Stimulated activated CD4-positive, alpha-beta T cell treated with anti-CD3 and anti-CD28 coated beads, Interleukin-4, amount 100 ng/mL, for 48 hours (primary cell): ENCODE results near the gene PHRF1.

Source experiments
- DNase-seq, 2 donors: peaks; one replicate each; pipeline ENCODE4 v3.0.0-alpha.2; 2020; ENCODE audit warnings: low read depth in 2 of 2

The PHRF1 gene

GRCh38 chr11:537622-538430 is 38.4 kb upstream of the PHRF1 start:
- DNase-seq, result no peak

- DNase-seq, result no peak
Measured at GRCh38 chr11:538431-539051, 37.7 kb upstream of the PHRF1 start.

- no peak for DNase-seq
Measured at GRCh38 chr11:539971-540481, 36.2 kb upstream of the PHRF1 start.

- no peak for DNase-seq
Measured at GRCh38 chr11:540583-541432, 35.5 kb upstream of the PHRF1 start.

- no peak for DNase-seq
Measured at GRCh38 chr11:541433-541885, 34.8 kb upstream of the PHRF1 start.

- DNase-seq, result no peak
Measured at GRCh38 chr11:544817-545166, 31.5 kb upstream of the PHRF1 start.

- no peak for DNase-seq
Measured at GRCh38 chr11:545171-545570, 31.1 kb upstream of the PHRF1 start.

- no peak for DNase-seq
Measured at GRCh38 chr11:548700-549603, 27.3 kb upstream of the PHRF1 start.

GRCh38 chr11:550021-550745 is 26.1 kb upstream of the PHRF1 start:
- no peak for DNase-seq

GRCh38 chr11:550746-551085 is 25.6 kb upstream of the PHRF1 start:
- no peak for DNase-seq

- DNase-seq, result no peak
Measured at GRCh38 chr11:551131-551530, 25.1 kb upstream of the PHRF1 start.

- DNase-seq, result no peak
Measured at GRCh38 chr11:551596-551995, 24.7 kb upstream of the PHRF1 start.

- no peak for DNase-seq
Measured at GRCh38 chr11:553083-553987, 22.9 kb upstream of the PHRF1 start.

GRCh38 chr11:553988-554340 is 22.3 kb upstream of the PHRF1 start:
- no peak for DNase-seq

- DNase-seq, result peak; percentile 65 to 69
Measured at GRCh38 chr11:554428-555226, 21.6 kb upstream of the PHRF1 start.

GRCh38 chr11:555227-555779 is 21.0 kb upstream of the PHRF1 start:
- DNase-seq, result no peak

GRCh38 chr11:555780-556661 is 20.2 kb upstream of the PHRF1 start:
- DNase-seq, result no peak
